Neutrophil (primary cell): ENCODE measurements around the gene DLGAP3.

Experiments
- H3K27ac ChIP-seq: fragments of 200-600 bp; sonication (generic); 2 replicates; pipeline ENCODE4 v1.5.1; 2016; ENCODE audit warnings: mild to moderate bottlenecking, moderate library complexity
- H3K27me3 ChIP-seq: fragments of 200-600 bp; sonication (generic); 2 replicates; pipeline ENCODE4 v1.6.0; 2016; ENCODE audit warnings: mild to moderate bottlenecking
- H3K36me3 ChIP-seq: fragments of 200-600 bp; sonication (generic); 2 replicates; pipeline ENCODE4 v1.5.1; 2017
- H3K4me1 ChIP-seq, 2 experiments: fragments of 200-600 bp in 1 of 2; sonication (generic) in 1 of 2; 1 replicate in 1 of 2; 2 replicates in 1 of 2; pipeline versions ENCODE4 v1.5.1 to v1.6.1; 2013 to 2016; ENCODE audit warnings: low read depth in 1 of 2, low read length in 1 of 2, mild to moderate bottlenecking in 1 of 2, moderate library complexity in 1 of 2; ENCODE audit not compliant: control insufficient read depth in 1 of 2, insufficient read depth in 1 of 2
- H3K4me3 ChIP-seq, 2 experiments: fragments of 200-600 bp in 1 of 2; sonication (generic) in 1 of 2; 1 replicate in 1 of 2; 2 replicates in 1 of 2; pipeline ENCODE4 v1.5.1; 2013 to 2016; ENCODE audit warnings: low read depth in 1 of 2, low read length in 1 of 2, mild to moderate bottlenecking in 1 of 2, moderate library complexity in 1 of 2
- H3K9me3 ChIP-seq: fragments of 200-600 bp; sonication (generic); 2 replicates; pipeline ENCODE4 v1.5.1; 2016
- TF ChIP-seq, protein P1 (sequence below): fragments of 200-600 bp; sonication (generic); IDR thresholded peaks from 2 replicates; pipeline ENCODE4 v1.5.1; 2016; ENCODE audit warnings: antibody characterized with exemption

Gene DLGAP3

DNA sequence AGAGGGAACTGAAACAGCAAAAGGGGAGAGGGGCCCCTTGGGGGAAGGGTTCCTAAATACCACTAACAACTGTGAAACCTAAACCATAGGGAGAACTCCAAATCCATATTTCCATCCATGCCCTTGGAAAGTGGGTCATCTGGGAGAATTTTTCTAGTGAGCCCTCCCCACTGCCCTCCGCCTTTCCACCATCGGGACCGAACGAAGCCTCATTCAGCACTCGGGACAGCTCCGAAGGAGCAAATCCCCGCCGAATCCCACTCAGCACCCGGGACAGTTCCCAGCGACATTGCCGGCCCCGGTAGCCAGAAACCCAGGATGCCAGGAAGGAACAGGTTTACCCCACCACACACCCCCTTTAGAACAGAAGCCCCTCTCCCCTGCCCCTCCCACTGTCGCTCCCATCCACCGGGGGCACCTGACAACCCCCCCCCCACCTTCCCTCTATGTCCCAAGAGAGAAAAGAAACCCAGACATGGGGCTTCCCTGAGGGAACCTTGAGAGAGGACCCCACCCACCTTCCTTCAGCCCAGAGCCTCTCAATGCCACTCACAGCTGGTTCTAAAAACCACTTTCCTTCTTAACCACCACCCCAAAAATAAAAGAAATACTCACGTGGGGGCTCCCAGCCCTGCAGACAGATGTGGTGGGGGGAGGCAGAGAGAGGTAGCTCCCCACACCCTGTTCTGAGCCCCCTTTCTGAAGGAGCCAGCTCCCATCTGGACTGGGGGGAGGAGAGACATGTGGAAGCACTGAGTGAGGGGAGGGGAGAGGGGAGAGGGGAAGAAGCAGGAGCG is 4.5 kb downstream of the DLGAP3 start:
- Histone ChIP-seq H3K36me3 (no peaks in the 10 kb centered on the region), H3K4me3 (no peak overlapping the region), H3K27me3 (peaks cover 100% of the 10 kb centered on the region), H3K9me3 (no peaks in the 10 kb centered on the region), H3K4me1 (peaks cover 0 to 5% of the 10 kb centered on the region in 2 experiments), H3K27ac (no peak overlapping the region)
- TF ChIP-seq, protein P1, sequence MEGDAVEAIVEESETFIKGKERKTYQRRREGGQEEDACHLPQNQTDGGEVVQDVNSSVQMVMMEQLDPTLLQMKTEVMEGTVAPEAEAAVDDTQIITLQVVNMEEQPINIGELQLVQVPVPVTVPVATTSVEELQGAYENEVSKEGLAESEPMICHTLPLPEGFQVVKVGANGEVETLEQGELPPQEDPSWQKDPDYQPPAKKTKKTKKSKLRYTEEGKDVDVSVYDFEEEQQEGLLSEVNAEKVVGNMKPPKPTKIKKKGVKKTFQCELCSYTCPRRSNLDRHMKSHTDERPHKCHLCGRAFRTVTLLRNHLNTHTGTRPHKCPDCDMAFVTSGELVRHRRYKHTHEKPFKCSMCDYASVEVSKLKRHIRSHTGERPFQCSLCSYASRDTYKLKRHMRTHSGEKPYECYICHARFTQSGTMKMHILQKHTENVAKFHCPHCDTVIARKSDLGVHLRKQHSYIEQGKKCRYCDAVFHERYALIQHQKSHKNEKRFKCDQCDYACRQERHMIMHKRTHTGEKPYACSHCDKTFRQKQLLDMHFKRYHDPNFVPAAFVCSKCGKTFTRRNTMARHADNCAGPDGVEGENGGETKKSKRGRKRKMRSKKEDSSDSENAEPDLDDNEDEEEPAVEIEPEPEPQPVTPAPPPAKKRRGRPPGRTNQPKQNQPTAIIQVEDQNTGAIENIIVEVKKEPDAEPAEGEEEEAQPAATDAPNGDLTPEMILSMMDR = no peak

DNA sequence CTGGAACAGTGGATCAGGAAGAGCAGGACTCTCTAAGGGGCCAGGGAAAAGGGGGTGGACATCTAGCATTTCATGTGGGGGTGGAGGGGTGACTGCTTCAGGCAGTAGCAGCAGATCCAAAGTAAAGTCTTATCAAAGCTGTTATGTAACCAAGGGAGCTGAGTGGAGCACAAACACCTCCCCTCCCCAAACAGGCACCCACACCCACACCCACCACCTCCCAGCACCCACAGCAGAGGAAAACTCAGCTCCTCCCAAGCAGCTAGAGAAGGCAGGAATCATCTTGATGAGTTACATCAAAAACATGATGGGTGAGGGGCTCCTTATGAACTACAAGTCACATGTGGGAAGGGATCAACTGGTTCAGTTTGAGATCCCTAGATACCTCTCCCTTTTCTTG is 6.0 kb downstream of the DLGAP3 start:
- Histone ChIP-seq H3K4me3 (no peak overlapping the region), H3K27ac (no peak overlapping the region), H3K36me3 (no peaks in the 10 kb centered on the region), H3K27me3 (peaks cover 98% of the 10 kb centered on the region), H3K9me3 (no peaks in the 10 kb centered on the region), H3K4me1 (no peaks in the 10 kb centered on the region)
- TF ChIP-seq, protein P1 = no peak

DNA sequence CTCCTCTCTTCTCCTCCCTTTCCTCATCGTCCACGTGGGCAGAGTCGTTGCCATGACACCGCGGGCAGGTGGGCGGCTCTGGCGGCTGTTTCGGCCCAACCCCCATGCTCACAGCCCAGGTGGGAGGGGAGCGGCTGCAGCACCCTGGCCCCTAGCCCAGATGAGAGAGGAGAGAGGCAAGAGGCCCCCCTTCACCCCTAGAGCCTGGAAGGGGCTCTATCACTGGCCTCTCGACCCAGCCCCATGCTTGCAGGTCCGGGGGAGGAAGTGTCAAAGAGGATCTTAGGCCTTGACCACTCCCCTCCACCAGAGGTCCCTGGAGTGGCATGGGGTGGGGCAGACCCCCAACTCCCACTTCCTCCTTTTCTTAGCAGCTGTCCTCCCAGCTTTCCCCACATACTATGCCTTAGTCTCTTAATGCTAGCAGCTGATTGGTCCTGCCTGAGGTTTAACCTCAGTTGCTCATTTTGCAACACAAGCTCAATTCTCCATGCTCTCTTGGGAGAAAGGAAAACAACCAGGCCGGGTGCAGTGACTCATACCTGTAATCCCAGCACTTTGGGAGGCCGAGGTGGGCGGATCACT is 10.4 kb downstream of the DLGAP3 start:
- TF ChIP-seq, protein P1 = no peak
- H3K4me1 ChIP-seq = no peaks in the 10 kb centered on the region
- no peak overlapping the region for H3K4me3 ChIP-seq
- H3K27me3 ChIP-seq = peaks cover 78% of the 10 kb centered on the region
- no peak overlapping the region for H3K27ac ChIP-seq
- H3K36me3 ChIP-seq = no peaks in the 10 kb centered on the region
- no peaks in the 10 kb centered on the region for H3K9me3 ChIP-seq

DNA sequence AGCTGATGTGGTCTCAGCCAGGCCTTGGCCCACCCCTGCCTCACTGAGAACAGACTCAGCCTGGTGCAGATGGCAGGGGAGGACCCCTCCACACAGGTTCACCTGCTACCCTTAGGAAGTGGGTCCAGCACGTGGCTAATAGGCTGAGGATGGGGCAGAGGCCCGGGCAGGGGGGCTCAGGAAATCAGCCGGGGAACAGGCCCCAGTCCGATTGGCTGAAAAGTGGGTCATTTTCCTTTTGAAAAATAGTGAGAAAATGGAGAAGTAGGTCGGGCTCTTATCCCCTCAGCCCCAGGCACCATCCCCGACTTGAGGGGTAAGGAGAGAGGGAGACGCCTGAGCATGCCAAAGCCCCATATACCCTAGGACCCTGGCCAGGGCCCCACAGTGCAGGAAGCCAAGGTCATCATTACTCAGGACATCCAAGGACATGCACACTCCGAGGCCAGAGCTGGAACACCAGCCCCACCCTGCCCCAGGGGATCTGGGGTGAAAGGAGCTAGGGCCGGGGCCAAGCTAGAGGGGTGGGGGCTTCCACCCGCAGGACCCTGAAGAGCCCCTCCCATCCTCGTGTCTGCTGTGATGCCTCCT is 11.0 kb downstream of the DLGAP3 start:
- TF ChIP-seq, protein P1 = no peak
- H3K9me3 ChIP-seq = no peaks in the 10 kb centered on the region
- no peak overlapping the region for H3K27ac ChIP-seq
- H3K36me3 ChIP-seq = no peaks in the 10 kb centered on the region
- no peak overlapping the region for H3K4me3 ChIP-seq
- H3K27me3 ChIP-seq = peaks cover 77% of the 10 kb centered on the region
- no peaks in the 10 kb centered on the region for H3K4me1 ChIP-seq

DNA sequence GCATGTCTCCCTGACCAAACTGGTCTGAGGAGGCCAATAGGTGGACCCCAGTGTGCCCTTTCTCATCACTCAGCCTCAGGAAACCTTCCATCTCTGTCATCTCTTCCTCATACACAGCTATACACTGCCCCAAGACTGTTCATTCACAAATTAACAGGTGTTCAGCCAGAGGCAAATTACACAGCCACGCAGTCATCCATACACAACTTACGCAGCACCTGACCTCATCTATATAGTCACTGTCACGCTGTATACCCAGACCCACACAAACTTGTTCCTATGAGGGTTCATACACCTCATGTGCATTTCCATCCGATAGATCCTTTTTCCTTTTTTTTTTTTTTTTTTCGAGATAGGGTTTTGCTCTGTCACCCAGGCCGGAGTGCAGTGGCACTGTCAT is 12.4 kb downstream of the DLGAP3 start:
- H3K27ac ChIP-seq = no peak overlapping the region
- TF ChIP-seq, protein P1 = no peak
- H3K27me3 ChIP-seq = peaks cover 77% of the 10 kb centered on the region
- no peak overlapping the region for H3K4me3 ChIP-seq
- no peaks in the 10 kb centered on the region for H3K36me3 ChIP-seq
- no peaks in the 10 kb centered on the region for H3K9me3 ChIP-seq
- H3K4me1 ChIP-seq = no peaks in the 10 kb centered on the region
